ENCODE results near the gene GGT6. TPM values are rescaled to one million over a fixed set of nuclear protein-coding genes. Genes with fewer than 3 reads are reported as not detected.

Gene GGT6
- total RNA-seq, 1 donor from 2014 or later: not detected

- DNase-seq (ENCODE audit: low spot score): no peak
- Mint-ChIP-seq H3K4me3 (ENCODE audit: low read depth) (peak overlapping the region; percentile 2), H3K27me3 (ENCODE audit: low read depth) (peaks cover 3% of the 10 kb centered on the region), H3K9me3 (no peaks in the 10 kb centered on the region), H3K4me1 (ENCODE audit: low read depth) (peaks cover 35% of the 10 kb centered on the region), H3K27ac (peak overlapping the region; percentile 45), H3K36me3 (ENCODE audit: low read depth) (no peaks in the 10 kb centered on the region)
- intact Hi-C loops (cut with micrococcal nuclease): loop anchor here (10.0 kb wide), 2 partner anchors 143 to 233 kb away; partner anchors contain the start of genes PELP1 and PSMB6
These were observed 1.9 kb upstream of the GGT6 start for GRCh38 chr17:4562015-4562969.

GRCh38 chr17:4560837-4561256 lies 470 bp upstream of the GGT6 start:
- Mint-ChIP-seq H3K27ac (no peak overlapping the region), H3K4me1 (ENCODE audit: low read depth) (peaks cover 34% of the 10 kb centered on the region), H3K4me3 (ENCODE audit: low read depth) (no peak overlapping the region), H3K27me3 (ENCODE audit: low read depth) (no peaks in the 10 kb centered on the region), H3K36me3 (ENCODE audit: low read depth) (no peaks in the 10 kb centered on the region), H3K9me3 (no peaks in the 10 kb centered on the region)
- no peak for DNase-seq (ENCODE audit: low spot score)
- intact Hi-C loops (cut with micrococcal nuclease): loop anchor here (10.0 kb wide), 2 partner anchors 144 to 234 kb away; partner anchors contain the start of genes PELP1 and PSMB6

DNA sequence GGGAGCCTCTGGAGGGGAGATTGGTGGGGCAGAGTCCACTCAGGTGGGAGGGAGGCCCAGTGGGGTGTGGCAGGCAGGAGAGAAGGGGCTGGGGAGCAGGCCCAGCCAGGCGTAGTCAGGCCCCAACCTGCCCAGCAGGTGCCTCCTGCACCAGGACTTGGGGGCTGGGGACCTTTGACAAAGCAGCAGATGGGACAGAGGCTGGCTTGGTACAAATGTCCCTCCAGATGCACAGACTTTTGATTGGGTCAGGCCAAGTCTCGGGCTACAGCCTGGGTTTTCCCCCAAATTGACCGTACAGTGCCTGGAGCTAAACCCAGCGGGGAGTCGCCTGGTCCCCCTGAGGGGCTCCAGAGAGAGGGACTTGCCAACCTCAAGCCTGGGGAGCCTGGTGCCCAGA lies 411 bp downstream of the GGT6 start:
- intact Hi-C loops (cut with micrococcal nuclease): loop anchor here (10.0 kb wide), 2 partner anchors 145 to 235 kb away; partner anchors contain the start of genes PELP1 and PSMB6
- Mint-ChIP-seq H3K27me3 (ENCODE audit: low read depth) (no peaks in the 10 kb centered on the region), H3K9me3 (no peaks in the 10 kb centered on the region), H3K4me3 (ENCODE audit: low read depth) (no peak overlapping the region), H3K27ac (no peak overlapping the region), H3K4me1 (ENCODE audit: low read depth) (peaks cover 32% of the 10 kb centered on the region), H3K36me3 (ENCODE audit: low read depth) (peaks cover 2% of the 10 kb centered on the region)
- no peak for DNase-seq (ENCODE audit: low spot score)

GRCh38 chr17:4559139-4559791 lies 1.1 kb downstream of the GGT6 start:
- intact Hi-C loops (cut with micrococcal nuclease): no loop called here
- peaks cover 32% of the 10 kb centered on the region for H3K4me1 Mint-ChIP-seq (ENCODE audit: low read depth)
- H3K36me3 Mint-ChIP-seq (ENCODE audit: low read depth): peaks cover 9% of the 10 kb centered on the region
- no peaks in the 10 kb centered on the region for H3K27me3 Mint-ChIP-seq (ENCODE audit: low read depth)
- no peak for DNase-seq (ENCODE audit: low spot score)
- H3K4me3 Mint-ChIP-seq (ENCODE audit: low read depth): no peak overlapping the region
- H3K27ac Mint-ChIP-seq: no peak overlapping the region
- no peaks in the 10 kb centered on the region for H3K9me3 Mint-ChIP-seq

GRCh38 chr17:4558347-4558971 lies 1.9 kb downstream of the GGT6 start:
- Mint-ChIP-seq H3K4me1 (ENCODE audit: low read depth) (peaks cover 34% of the 10 kb centered on the region), H3K4me3 (ENCODE audit: low read depth) (no peak overlapping the region), H3K27me3 (ENCODE audit: low read depth) (no peaks in the 10 kb centered on the region), H3K36me3 (ENCODE audit: low read depth) (peaks cover 17% of the 10 kb centered on the region), H3K27ac (no peak overlapping the region), H3K9me3 (no peaks in the 10 kb centered on the region)
- intact Hi-C loops (cut with micrococcal nuclease): no loop called here
- no peak for DNase-seq (ENCODE audit: low spot score)

- Mint-ChIP-seq H3K36me3 (ENCODE audit: low read depth) (peaks cover 21% of the 10 kb centered on the region), H3K4me1 (ENCODE audit: low read depth) (peaks cover 27% of the 10 kb centered on the region), H3K27ac (no peak overlapping the region), H3K27me3 (ENCODE audit: low read depth) (no peaks in the 10 kb centered on the region), H3K9me3 (no peaks in the 10 kb centered on the region), H3K4me3 (ENCODE audit: low read depth) (no peak overlapping the region)
- intact Hi-C loops (cut with micrococcal nuclease): no loop called here
- no peak for DNase-seq (ENCODE audit: low spot score)
These were observed 2.6 kb downstream of the GGT6 start for GRCh38 chr17:4557626-4558346.

- peaks cover 29% of the 10 kb centered on the region for H3K36me3 Mint-ChIP-seq (ENCODE audit: low read depth)
- peak overlapping the region; percentile 84 for H3K4me3 Mint-ChIP-seq (ENCODE audit: low read depth)
- H3K9me3 Mint-ChIP-seq: no peaks in the 10 kb centered on the region
- DNase-seq (ENCODE audit: low spot score): no peak
- no peak overlapping the region for H3K27ac Mint-ChIP-seq
- no peaks in the 10 kb centered on the region for H3K27me3 Mint-ChIP-seq (ENCODE audit: low read depth)
- intact Hi-C loops (cut with micrococcal nuclease): no loop called here
- H3K4me1 Mint-ChIP-seq (ENCODE audit: low read depth): peaks cover 19% of the 10 kb centered on the region
These were observed 3.4 kb downstream of the GGT6 start for GRCh38 chr17:4556996-4557395.

- Mint-ChIP-seq H3K9me3 (no peaks in the 10 kb centered on the region), H3K27ac (peak overlapping the region; percentile 91), H3K36me3 (ENCODE audit: low read depth) (peaks cover 36% of the 10 kb centered on the region), H3K4me1 (ENCODE audit: low read depth) (peaks cover 15% of the 10 kb centered on the region), H3K4me3 (ENCODE audit: low read depth) (peak overlapping the region; percentile 84), H3K27me3 (ENCODE audit: low read depth) (no peaks in the 10 kb centered on the region)
- no peak for DNase-seq (ENCODE audit: low spot score)
- intact Hi-C loops (cut with micrococcal nuclease): loop anchor here (1.0 kb wide), 1 partner anchor 7 kb away; no protein-coding TSS in a partner anchor
These were observed 4.3 kb downstream of the GGT6 start for GRCh38 chr17:4555873-4556759.

- DNase-seq (ENCODE audit: low spot score): peak; percentile 96
- H3K4me1 Mint-ChIP-seq (ENCODE audit: low read depth): peaks cover 14% of the 10 kb centered on the region
- H3K4me3 Mint-ChIP-seq (ENCODE audit: low read depth): peak within 1 kb of the TSS; percentile 84
- no peaks in the 10 kb centered on the region for H3K27me3 Mint-ChIP-seq (ENCODE audit: low read depth)
- no peaks in the 10 kb centered on the region for H3K9me3 Mint-ChIP-seq
- H3K27ac Mint-ChIP-seq: peak within 1 kb of the TSS; percentile 91
- intact Hi-C loops (cut with micrococcal nuclease): loop anchor here (1.0 kb wide), 1 partner anchor 8 kb away; no protein-coding TSS in a partner anchor
- H3K36me3 Mint-ChIP-seq (ENCODE audit: low read depth): peaks cover 42% of the 10 kb centered on the region
These were observed 5.2 kb downstream of the GGT6 start, which contains the start of gene MYBBP1A for GRCh38 chr17:4554997-4555799. Gene MYBBP1A, minus strand, starts transcription at chr17:4555384. Its CDS starts 60 bp downstream, at chr17:4555324.

GRCh38 chr17:4554441-4554996 lies 5.9 kb downstream of the GGT6 start:
- intact Hi-C loops (cut with micrococcal nuclease): no loop called here
- H3K4me3 Mint-ChIP-seq (ENCODE audit: low read depth): peak overlapping the region; percentile 84
- DNase-seq (ENCODE audit: low spot score): no peak
- H3K27ac Mint-ChIP-seq: peak overlapping the region; percentile 91
- H3K4me1 Mint-ChIP-seq (ENCODE audit: low read depth): peaks cover 14% of the 10 kb centered on the region
- H3K36me3 Mint-ChIP-seq (ENCODE audit: low read depth): peaks cover 47% of the 10 kb centered on the region
- H3K9me3 Mint-ChIP-seq: no peaks in the 10 kb centered on the region
- H3K27me3 Mint-ChIP-seq (ENCODE audit: low read depth): no peaks in the 10 kb centered on the region

Data from activated T-helper 2 cell treated with anti-CD3 and anti-CD28 coated beads, Interferon-gamma antibody, Interleukin-2, Interleukin-4, amounts not matched to agents 10 μg/mL and 5 μg/mL and 100 μg/mL, durations not matched to agents 14 hours and 24 hours and 36 hours (primary cell).